ENCODE results near the gene OR4X1. TPM values are rescaled to one million over a fixed set of nuclear protein-coding genes. Genes with fewer than 3 reads are reported as not detected.
A peak's percentile ranks its signal among the peaks of the same experiment; 100 is the strongest.
"Not testable (repeated sequence)": the region's sequence is repeated elsewhere in the genome, so short reads cannot be mapped to it uniquely, and the experiment has no call there.

The OR4X1 gene
- total RNA-seq (2014; rRNA removed; shearing (Covaris generic)): not detected in 2 replicates

- Histone ChIP-seq H3K36me3 (no peaks in the 10 kb centered on the region), H3K4me1 (no peaks in the 10 kb centered on the region), H3K9me3 (replicated peaks) (no peaks in the 10 kb centered on the region; the same call in 1 of the 2 replicates), H3K4me3 (no peak within 1 kb of the TSS), H3K27ac (no peak within 1 kb of the TSS), H3K27me3 (no peaks in the 10 kb centered on the region)
- no peak for DNase-seq
These were observed at the start of gene OR4X1 for GRCh38 chr11:48263423-48263911. Gene OR4X1 (plus strand): TSS chr11:48263861. CDS start chr11:48263861, 0 bp downstream.

- H3K9me3 ChIP-seq (replicated peaks): no peaks in the 10 kb centered on the region
- no peaks in the 10 kb centered on the region for H3K27me3 ChIP-seq
- no peak within 1 kb of the TSS for H3K27ac ChIP-seq
- no peak for DNase-seq
- H3K4me3 ChIP-seq: no peak within 1 kb of the TSS
- no peaks in the 10 kb centered on the region for H3K4me1 ChIP-seq
- H3K36me3 ChIP-seq: no peaks in the 10 kb centered on the region
These were observed 47.2 kb upstream of the OR4X1 start, which contains the start of gene OR4B1 for GRCh38 chr11:48216510-48216909. Gene OR4B1 (plus strand): TSS chr11:48216810. CDS start chr11:48216810, 0 bp downstream.

DNA sequence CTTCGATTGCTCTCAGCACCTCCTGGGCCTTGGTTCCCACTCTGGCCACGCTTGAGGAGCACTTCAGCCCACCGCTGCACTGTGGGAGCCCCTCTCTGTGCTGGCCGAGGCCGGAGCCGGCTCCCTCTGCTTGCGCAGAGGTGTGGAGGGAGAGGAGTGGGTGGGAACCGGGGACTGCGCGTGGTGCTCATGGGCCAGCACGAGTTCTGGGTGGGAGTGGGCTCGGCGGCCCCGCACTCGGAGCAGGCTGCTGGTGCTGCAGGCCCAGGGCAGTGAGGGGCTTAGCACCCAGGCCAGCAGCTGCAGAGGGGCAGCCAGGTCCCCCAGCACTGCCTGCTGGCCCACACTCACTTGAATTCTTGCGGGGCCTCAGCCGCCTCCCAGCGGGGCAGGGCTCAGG is 34.9 kb upstream of the OR4X1 start:
- Histone ChIP-seq H3K4me1 (no peaks in the 10 kb centered on the region), H3K36me3 (no peaks in the 10 kb centered on the region), H3K27me3 (peaks cover 3% of the 10 kb centered on the region; the same call in 1 of the 2 replicates), H3K27ac (no peak overlapping the region), H3K4me3 (no peak overlapping the region), H3K9me3 (replicated peaks) (no peaks in the 10 kb centered on the region)
- DNase-seq: no peak

- H3K4me3 ChIP-seq; DNase-seq; H3K27ac ChIP-seq; H3K36me3 ChIP-seq; H3K4me1 ChIP-seq; H3K9me3 ChIP-seq (replicated peaks); H3K27me3 ChIP-seq: not testable (repeated sequence)
These were observed 33.6 kb upstream of the OR4X1 start for GRCh38 chr11:48230057-48230456.

GRCh38 chr11:48237727-48238126 is 25.9 kb upstream of the OR4X1 start:
- no peaks in the 10 kb centered on the region for H3K4me1 ChIP-seq
- no peak for DNase-seq
- no peak overlapping the region for H3K4me3 ChIP-seq
- H3K36me3 ChIP-seq: no peaks in the 10 kb centered on the region
- no peaks in the 10 kb centered on the region for H3K27me3 ChIP-seq
- no peaks in the 10 kb centered on the region for H3K9me3 ChIP-seq (replicated peaks)
- no peak overlapping the region for H3K27ac ChIP-seq

DNA sequence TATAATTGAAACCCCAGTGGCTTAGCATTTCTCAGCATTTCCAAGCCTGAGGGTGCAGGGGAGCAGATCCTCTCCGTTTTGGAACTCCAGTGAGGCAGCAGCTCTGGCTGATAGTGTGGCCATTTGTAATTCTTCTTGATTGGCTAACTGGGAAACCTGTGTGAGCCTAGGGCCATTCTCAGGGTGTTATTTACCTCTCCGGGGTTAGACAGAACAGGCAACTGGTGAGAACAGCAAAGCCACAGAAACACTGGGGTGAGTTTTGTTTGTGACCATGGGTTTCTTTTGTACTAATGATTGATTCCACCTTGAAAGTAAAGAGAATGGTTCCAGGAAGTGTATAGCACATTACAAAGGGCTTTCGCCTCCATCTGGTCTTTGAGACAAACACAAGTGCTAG is 21.2 kb upstream of the OR4X1 start:
- no peak overlapping the region for H3K4me3 ChIP-seq
- no peak overlapping the region for H3K27ac ChIP-seq
- no peaks in the 10 kb centered on the region for H3K27me3 ChIP-seq
- H3K36me3 ChIP-seq: no peaks in the 10 kb centered on the region
- DNase-seq: no peak
- no peaks in the 10 kb centered on the region for H3K9me3 ChIP-seq (replicated peaks)
- H3K4me1 ChIP-seq: no peaks in the 10 kb centered on the region

DNA sequence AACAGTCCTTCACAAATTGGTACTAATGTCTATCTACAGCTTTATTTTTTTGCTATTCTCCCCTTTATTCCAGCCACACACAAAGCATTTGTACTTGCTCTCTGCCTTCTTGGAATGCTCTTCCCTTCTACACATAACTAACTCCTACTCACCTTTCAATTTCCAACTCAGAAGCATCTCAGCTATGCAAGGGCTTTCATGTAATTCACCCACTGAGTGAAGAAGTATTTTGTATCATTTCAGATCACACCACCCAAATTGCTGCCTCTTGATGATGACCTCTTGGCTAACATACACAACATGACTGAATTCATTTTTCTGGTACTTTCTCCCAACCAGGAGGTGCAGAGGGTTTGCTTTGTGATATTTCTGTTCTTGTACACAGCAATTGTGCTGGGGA is 18.9 kb upstream of the OR4X1 start, which contains the start of gene OR4X2:
OR4X2 (plus strand) TSS at position 301 of the 400 bp plus-strand sequence; CDS start at position 301, 0 bp downstream.
- no peak within 1 kb of the TSS for H3K27ac ChIP-seq
- H3K9me3 ChIP-seq (replicated peaks): no peaks in the 10 kb centered on the region
- no peaks in the 10 kb centered on the region for H3K4me1 ChIP-seq
- H3K4me3 ChIP-seq: no peak within 1 kb of the TSS
- no peaks in the 10 kb centered on the region for H3K27me3 ChIP-seq
- no peak for DNase-seq
- no peaks in the 10 kb centered on the region for H3K36me3 ChIP-seq

- H3K4me3 ChIP-seq: no peak overlapping the region
- no peaks in the 10 kb centered on the region for H3K27me3 ChIP-seq
These were observed 14.8 kb upstream of the OR4X1 start for GRCh38 chr11:48248902-48249301.

DNA sequence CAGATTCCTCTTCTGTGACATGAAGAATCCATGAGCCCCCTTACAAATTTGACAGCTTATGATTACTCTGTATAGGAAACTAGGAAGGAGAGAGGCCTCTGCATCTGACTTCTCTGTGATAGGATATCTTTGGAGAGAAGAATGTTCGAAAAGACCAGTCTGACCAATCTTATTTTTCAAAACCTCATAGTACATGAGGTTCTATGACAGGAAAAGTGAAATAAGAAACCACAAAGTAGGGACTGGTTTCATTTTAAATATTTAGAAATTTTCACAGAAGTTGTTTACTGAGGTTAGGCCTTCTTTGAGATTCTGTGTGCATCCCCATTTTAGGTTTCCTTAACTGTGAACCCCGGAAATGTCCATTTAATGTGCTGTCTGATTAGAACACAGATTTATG is 2.1 kb upstream of the OR4X1 start:
- H3K4me3 ChIP-seq: no peak overlapping the region
- H3K4me1 ChIP-seq: no peaks in the 10 kb centered on the region
- no peak for DNase-seq
- H3K27ac ChIP-seq: no peak overlapping the region
- no peaks in the 10 kb centered on the region for H3K36me3 ChIP-seq
- H3K27me3 ChIP-seq: no peaks in the 10 kb centered on the region
- H3K9me3 ChIP-seq (replicated peaks): no peaks in the 10 kb centered on the region; the same call in 1 of the 2 replicates

More at GRCh38 chr11:48248902-48249301, 14.8 kb upstream of the OR4X1 start:
- Histone ChIP-seq H3K36me3 (no peaks in the 10 kb centered on the region), H3K27ac (no peak overlapping the region), H3K9me3 (replicated peaks) (no peaks in the 10 kb centered on the region), H3K4me1 (no peaks in the 10 kb centered on the region)
- no peak for DNase-seq

- Histone ChIP-seq H3K9me3 (replicated peaks) (no peaks in the 10 kb centered on the region), H3K27me3 (no peaks in the 10 kb centered on the region), H3K4me1 (no peaks in the 10 kb centered on the region), H3K27ac (no peak overlapping the region), H3K4me3 (no peak overlapping the region), H3K36me3 (no peaks in the 10 kb centered on the region)
- no peak for DNase-seq
These were observed 7.0 kb downstream of the OR4X1 start for GRCh38 chr11:48270621-48271020.

GRCh38 chr11:48272606-48273005 is 8.9 kb downstream of the OR4X1 start:
- Histone ChIP-seq H3K4me1 (no peaks in the 10 kb centered on the region), H3K4me3 (no peak overlapping the region), H3K9me3 (replicated peaks) (no peaks in the 10 kb centered on the region), H3K27me3 (no peaks in the 10 kb centered on the region), H3K27ac (no peak overlapping the region), H3K36me3 (no peaks in the 10 kb centered on the region)
- no peak for DNase-seq

DNA sequence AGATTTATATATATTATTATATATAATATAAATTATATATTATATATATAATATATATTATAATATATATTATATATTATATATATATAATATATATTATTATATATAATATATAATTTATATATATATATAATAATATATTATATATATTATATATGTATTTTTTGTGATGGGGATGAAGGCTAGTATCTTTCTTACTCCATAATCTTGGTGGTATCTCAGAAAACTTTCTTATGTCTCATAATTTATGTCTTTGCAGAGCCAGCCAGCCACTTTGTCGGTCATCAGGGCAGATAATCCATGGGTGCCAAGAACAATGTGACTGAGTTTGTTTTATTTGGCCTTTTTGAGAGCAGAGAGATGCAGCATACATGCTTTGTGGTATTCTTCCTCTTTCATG is 42.3 kb downstream of the OR4X1 start, which contains the start of gene OR4S1:
OR4S1 (plus strand) TSS at position 301 of the 400 bp plus-strand sequence; CDS start at position 301, 0 bp downstream.
- no peak for DNase-seq
- H3K9me3 ChIP-seq (replicated peaks): no peaks in the 10 kb centered on the region
- no peaks in the 10 kb centered on the region; the same call in 1 of the 2 replicates for H3K27me3 ChIP-seq
- no peaks in the 10 kb centered on the region for H3K4me1 ChIP-seq
- no peaks in the 10 kb centered on the region for H3K36me3 ChIP-seq
- no peak within 1 kb of the TSS for H3K27ac ChIP-seq
- no peak within 1 kb of the TSS for H3K4me3 ChIP-seq

- Histone ChIP-seq H3K27me3 (no peaks in the 10 kb centered on the region; the same call in 1 of the 2 replicates), H3K27ac (no peak overlapping the region), H3K9me3 (replicated peaks) (no peaks in the 10 kb centered on the region), H3K36me3 (no peaks in the 10 kb centered on the region), H3K4me1 (no peaks in the 10 kb centered on the region), H3K4me3 (no peak overlapping the region)
- DNase-seq: peak; percentile 57 to 84
These were observed 44.2 kb downstream of the OR4X1 start for GRCh38 chr11:48307760-48308386.

DNA sequence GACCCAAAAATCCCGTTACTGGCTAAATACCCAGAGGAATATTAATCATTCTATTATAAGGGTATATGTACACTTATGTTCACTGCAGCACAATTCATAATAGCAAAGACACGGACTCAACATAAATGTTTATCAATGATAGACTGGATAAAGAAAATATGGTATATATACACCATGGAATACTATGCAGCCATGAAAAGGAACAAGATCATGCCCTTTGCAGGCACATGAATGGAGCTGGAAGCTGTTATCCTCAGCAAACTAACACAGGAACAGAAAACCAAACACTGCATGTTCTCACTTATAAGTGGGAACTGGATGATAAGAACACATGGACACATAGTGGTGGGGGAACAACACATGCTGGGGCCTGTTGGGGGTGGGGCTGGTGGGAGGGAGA is 49.9 kb downstream of the OR4X1 start:
- H3K4me3 ChIP-seq; H3K27ac ChIP-seq; DNase-seq; H3K27me3 ChIP-seq; H3K36me3 ChIP-seq; H3K4me1 ChIP-seq; H3K9me3 ChIP-seq (replicated peaks): not testable (repeated sequence)
